H9 (cell line): ENCODE data around the gene ATF5. TPM values are rescaled to one million over a fixed set of nuclear protein-coding genes. Genes with fewer than 3 reads are reported as not detected.

Source experiments
- DNase-seq: peaks from one replicate; pipeline ENCODE4 v3.0.0-alpha.2; 2017
- H2AFZ ChIP-seq: one replicate; pipeline ENCODE4 v1.6.1; 2013; ENCODE audit warnings: mild to moderate bottlenecking, low read length, control low read depth, moderate library complexity
- H2AK5ac ChIP-seq: 2 replicates; pipeline ENCODE4 v1.6.1; 2013; ENCODE audit warnings: low read length, control low read depth, mixed read lengths; ENCODE audit not compliant: insufficient read length
- H2BK120ac ChIP-seq: one replicate; pipeline ENCODE4 v1.6.1; 2013; ENCODE audit warnings: low read depth, mild to moderate bottlenecking, low read length, control low read depth, inconsistent platforms; ENCODE audit not compliant: poor library complexity, severe bottlenecking
- H2BK12ac ChIP-seq: 2 replicates; pipeline ENCODE4 v1.6.1; 2013; ENCODE audit warnings: low read length, control low read depth, mixed read lengths, low read depth; ENCODE audit not compliant: insufficient read length
- H2BK15ac ChIP-seq: 2 replicates; pipeline ENCODE4 v1.6.1; 2013; ENCODE audit warnings: low read depth, low read length, control low read depth
- H2BK20ac ChIP-seq: one replicate; pipeline ENCODE4 v1.6.1; 2013; ENCODE audit warnings: low read depth, mild to moderate bottlenecking, low read length, control low read depth, inconsistent platforms; ENCODE audit not compliant: poor library complexity, severe bottlenecking
- H2BK5ac ChIP-seq: 2 replicates; pipeline ENCODE4 v1.6.1; 2013; ENCODE audit warnings: low read length, control low read depth, mixed read lengths; ENCODE audit not compliant: insufficient read length
- H3K14ac ChIP-seq: 2 replicates; pipeline ENCODE4 v1.6.1; 2013; ENCODE audit warnings: low read length, control low read depth; ENCODE audit not compliant: insufficient read depth
- H3K18ac ChIP-seq: 2 replicates; pipeline ENCODE4 v1.6.1; 2013; ENCODE audit warnings: low read depth, mild to moderate bottlenecking, mixed read lengths, low read length, control low read depth; ENCODE audit not compliant: insufficient read length
- H3K23ac ChIP-seq: 2 replicates; pipeline ENCODE4 v1.6.1; 2013; ENCODE audit warnings: low read length, control low read depth, mixed read lengths, low read depth; ENCODE audit not compliant: insufficient read length
- H3K23me2 ChIP-seq: 2 replicates; pipeline ENCODE4 v1.6.1; 2013; ENCODE audit warnings: low read depth, mild to moderate bottlenecking, mixed read lengths, low read length, control low read depth; ENCODE audit not compliant: insufficient read length, poor library complexity, severe bottlenecking
- H3K27ac ChIP-seq: 2 replicates; pipeline ENCODE4 v1.5.1; 2013; ENCODE audit warnings: low read length, control low read depth, mixed read lengths, low read depth; ENCODE audit not compliant: insufficient read length
- H3K27me3 ChIP-seq: 2 replicates; pipeline ENCODE4 v1.6.1; 2013; ENCODE audit warnings: low read length, control low read depth, inconsistent platforms; ENCODE audit not compliant: insufficient read depth
- H3K4ac ChIP-seq: 2 replicates; pipeline ENCODE4 v1.6.1; 2013; ENCODE audit warnings: low read depth, mild to moderate bottlenecking, control low read depth, inconsistent platforms, low read length, moderate library complexity
- H3K4me1 ChIP-seq: 2 replicates; pipeline ENCODE4 v1.6.1; 2013; ENCODE audit warnings: low read length, control low read depth, inconsistent platforms; ENCODE audit not compliant: insufficient read depth
- H3K4me2 ChIP-seq: 2 replicates; pipeline ENCODE4 v1.6.1; 2013; ENCODE audit warnings: low read length, control low read depth, mixed read lengths; ENCODE audit not compliant: insufficient read length, insufficient read depth
- H3K56ac ChIP-seq: 2 replicates; pipeline ENCODE4 v1.6.1; 2013; ENCODE audit warnings: low read depth, mild to moderate bottlenecking, mixed read lengths, low read length, control low read depth; ENCODE audit not compliant: insufficient read length
- H3K79me1 ChIP-seq: 2 replicates; pipeline ENCODE4 v1.6.1; 2013; ENCODE audit warnings: low read depth, mild to moderate bottlenecking, moderate library complexity, low read length, control low read depth, inconsistent platforms; ENCODE audit not compliant: insufficient read depth, poor library complexity, severe bottlenecking
- H3K79me2 ChIP-seq: 2 replicates; pipeline ENCODE4 v1.6.1; 2013; ENCODE audit warnings: low read length, control low read depth, inconsistent platforms; ENCODE audit not compliant: insufficient read depth
- H3K9ac ChIP-seq: 2 replicates; pipeline ENCODE4 v1.6.1; 2013; ENCODE audit warnings: low read length, control low read depth, mixed read lengths; ENCODE audit not compliant: insufficient read length; ENCODE audit errors: extremely low read depth
- H3K9me3 ChIP-seq: one replicate; pipeline ENCODE4 v1.6.1; 2013; ENCODE audit warnings: low read depth, low read length, inconsistent platforms; ENCODE audit not compliant: control insufficient read depth
- H3T11ph ChIP-seq: one replicate; pipeline ENCODE4 v1.6.1; 2013; ENCODE audit warnings: mild to moderate bottlenecking, low read length, control low read depth, inconsistent platforms
- H4K20me1 ChIP-seq: one replicate; pipeline ENCODE4 v1.6.1; 2013; ENCODE audit not compliant: control insufficient read depth, insufficient read length, insufficient read depth
- H4K5ac ChIP-seq: 2 replicates; pipeline ENCODE4 v1.6.1; 2013; ENCODE audit warnings: low read depth, mild to moderate bottlenecking, mixed read lengths, low read length, control low read depth; ENCODE audit not compliant: insufficient read length
- H4K8ac ChIP-seq: replicated peaks from 2 replicates; pipeline ENCODE4 v1.6.1; 2013; ENCODE audit warnings: low read length, control low read depth, mixed read lengths, low read depth; ENCODE audit not compliant: insufficient read length
- H4K91ac ChIP-seq: 2 replicates; pipeline ENCODE4 v1.6.1; 2013; ENCODE audit warnings: low read depth, mild to moderate bottlenecking, moderate library complexity, mixed read lengths, low read length, control low read depth; ENCODE audit not compliant: insufficient read length
- H3K27ac Mint-ChIP-seq, 3 experiments: 2 replicates in 2 of 3; 3 replicates in 1 of 3; pipeline ENCODE4 v1.8.0; 2020 to 2021; ENCODE audit warnings: mixed read lengths in 3 of 3, mild to moderate bottlenecking in 1 of 3, moderate library complexity in 1 of 3
- H3K27me3 Mint-ChIP-seq: 2 replicates; pipeline ENCODE4 v1.8.0; 2021; ENCODE audit warnings: low read depth, mild to moderate bottlenecking, moderate library complexity, mixed read lengths
- H3K36me3 Mint-ChIP-seq, 3 experiments: 2 replicates in 2 of 3; 3 replicates in 1 of 3; pipeline ENCODE4 v1.8.0; 2020 to 2021; ENCODE audit warnings: low read depth in 3 of 3, mixed read lengths in 3 of 3; ENCODE audit not compliant: insufficient read depth in 1 of 3
- H3K4me1 Mint-ChIP-seq, 2 experiments: 2 replicates each; pipeline ENCODE4 v1.8.0; 2020; ENCODE audit warnings: mixed read lengths in 2 of 2
- H3K4me3 Mint-ChIP-seq, 2 experiments: 2 replicates in 1 of 2; 3 replicates in 1 of 2; pipeline ENCODE4 v1.8.0; 2020 to 2021; ENCODE audit warnings: mild to moderate bottlenecking in 2 of 2, mixed read lengths in 2 of 2, moderate library complexity in 1 of 2
- H3K9me3 Mint-ChIP-seq, 2 experiments: 2 replicates in 1 of 2; 3 replicates in 1 of 2; pipeline ENCODE4 v1.8.0; 2020; ENCODE audit warnings: mild to moderate bottlenecking in 2 of 2, mixed read lengths in 2 of 2, moderate library complexity in 1 of 2
- CTCF ChIP-seq: fragments of 200-600 bp; sonication (generic); conservative IDR thresholded peaks from 3 replicates; pipeline ENCODE4 v1.8.0; 2021; ENCODE audit warnings: antibody characterized with exemption, mild to moderate bottlenecking
- WGBS: extraction: QIAGEN DNeasy Blood & Tissue Kit; methylation state at CpG from one replicate; pipeline ENCODE4 v1.1.7; 2013; ENCODE audit warnings: missing lambda C conversion rate, low lambda C conversion rate, mixed read lengths; ENCODE audit not compliant: insufficient read length; ENCODE audit errors: extremely low coverage; 5-methylcytosine and 5-hydroxymethylcytosine counted together
- total RNA-seq: library from RNA; stranded (reverse); gene quantifications from 2 replicates; pipeline ENCODE4 v1.2.1, GENCODE V29; 2021

Gene ATF5
- total RNA-seq, 1 experiment from 2014 or later = 18.5 TPM

- Histone ChIP-seq H3K79me2 (no peaks in the 10 kb centered on the region), H2BK15ac (no peak overlapping the region), H2AFZ (no peak overlapping the region), H3K9ac (no peak overlapping the region), H3K4me2 (no peak overlapping the region), H3K23ac (no peak overlapping the region), H4K8ac (no peak overlapping the region), H3K27me3 (no peaks in the 10 kb centered on the region; the same call in 1 of the 2 replicates), H4K20me1 (no peaks in the 10 kb centered on the region), H4K5ac (no peak overlapping the region), H3K14ac (no peak overlapping the region), H4K91ac (no peak overlapping the region), H2BK12ac (no peak overlapping the region), H3K4me1 (no peaks in the 10 kb centered on the region), H3K79me1 (no peaks in the 10 kb centered on the region), H2BK5ac (no peak overlapping the region), H3K9me3 (no peaks in the 10 kb centered on the region), H3K27ac (no peak overlapping the region), H3K18ac (no peak overlapping the region), H2BK120ac (no peak overlapping the region), H2AK5ac (no peak overlapping the region), H3K56ac (no peak overlapping the region), H3K4ac (no peak overlapping the region), H2BK20ac (no peak overlapping the region), H3K23me2 (no peaks in the 10 kb centered on the region), H3T11ph (no peak overlapping the region)
- H3K27ac Mint-ChIP-seq = no peak overlapping the region; a peak in 1 of 7 replicates
- TF ChIP-seq CTCF = no peak
- peaks cover 0 to 6% of the 10 kb centered on the region in 2 experiments; a peak in 1 of 5 replicates for H3K9me3 Mint-ChIP-seq
- no peak overlapping the region for H3K4me3 Mint-ChIP-seq
- H3K4me1 Mint-ChIP-seq = peaks cover 0 to 4% of the 10 kb centered on the region in 2 experiments; a peak in 3 of 4 replicates
- DNase-seq = no peak
- peaks cover 54 to 72% (median 69%) of the 10 kb centered on the region in 3 experiments for H3K36me3 Mint-ChIP-seq
- WGBS = no CpG with 5 or more reads among the region's 18 CpGs
- no peaks in the 10 kb centered on the region; the same call in 1 of the 2 replicates for H3K27me3 Mint-ChIP-seq
Observed at GRCh38 chr19:49884109-49884508, 44.9 kb upstream of the ATF5 start.
